ENCODE measurements around the gene NFIX. TPM values are rescaled to one million over a fixed set of nuclear protein-coding genes. Genes with fewer than 3 reads are reported as not detected.

The NFIX gene
- total and polyA plus RNA-seq, 2 of the 13 experiments (the other 11 are each of a cell fraction or from before 2014, with no cell fraction given): 3.4 to 5.4 TPM

GRCh38 chr19:12985049-12985776 is 10.1 kb upstream of the NFIX start (continued):
- TF ChIP-seq, protein P1, sequence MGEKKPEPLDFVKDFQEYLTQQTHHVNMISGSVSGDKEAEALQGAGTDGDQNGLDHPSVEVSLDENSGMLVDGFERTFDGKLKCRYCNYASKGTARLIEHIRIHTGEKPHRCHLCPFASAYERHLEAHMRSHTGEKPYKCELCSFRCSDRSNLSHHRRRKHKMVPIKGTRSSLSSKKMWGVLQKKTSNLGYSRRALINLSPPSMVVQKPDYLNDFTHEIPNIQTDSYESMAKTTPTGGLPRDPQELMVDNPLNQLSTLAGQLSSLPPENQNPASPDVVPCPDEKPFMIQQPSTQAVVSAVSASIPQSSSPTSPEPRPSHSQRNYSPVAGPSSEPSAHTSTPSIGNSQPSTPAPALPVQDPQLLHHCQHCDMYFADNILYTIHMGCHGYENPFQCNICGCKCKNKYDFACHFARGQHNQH (CRISPR knock-in tag; IDR thresholded peaks at IDR 0.05): peak; percentile 61
- peak; percentile 61; the same call in 1 of the 2 replicates for TF ChIP-seq ZNF441 (CRISPR knock-in tag; IDR thresholded peaks at IDR 0.05; ENCODE audit: borderline replicate concordance)
- peak; percentile 46 for TF ChIP-seq CTCF (CRISPR knock-in tag; IDR thresholded peaks at IDR 0.05)
- no peak for TF ChIP-seq ZNF44 (CRISPR knock-in tag; IDR thresholded peaks at IDR 0.05)
- TF ChIP-seq GATAD1 (CRISPR knock-in tag; IDR thresholded peaks at IDR 0.05): peak; percentile 57; the same call in 1 of the 2 replicates
- 0 out of 2 replicates have a peak, but pooled peaks have one; percentile 28 for TF ChIP-seq ZBTB2 (CRISPR knock-in tag; IDR thresholded peaks at IDR 0.05; ENCODE audit: low read depth)
- no peak for TF ChIP-seq PCBP2 (optimal IDR thresholded peaks at IDR 0.05; ENCODE audit: low read depth, low read length, poor library complexity, severe bottlenecking)
- TF ChIP-seq ZNF142 (CRISPR knock-in tag; IDR thresholded peaks at IDR 0.05): 0 out of 2 replicates have a peak, but pooled peaks have one; percentile 5
- TF ChIP-seq, protein P2, sequence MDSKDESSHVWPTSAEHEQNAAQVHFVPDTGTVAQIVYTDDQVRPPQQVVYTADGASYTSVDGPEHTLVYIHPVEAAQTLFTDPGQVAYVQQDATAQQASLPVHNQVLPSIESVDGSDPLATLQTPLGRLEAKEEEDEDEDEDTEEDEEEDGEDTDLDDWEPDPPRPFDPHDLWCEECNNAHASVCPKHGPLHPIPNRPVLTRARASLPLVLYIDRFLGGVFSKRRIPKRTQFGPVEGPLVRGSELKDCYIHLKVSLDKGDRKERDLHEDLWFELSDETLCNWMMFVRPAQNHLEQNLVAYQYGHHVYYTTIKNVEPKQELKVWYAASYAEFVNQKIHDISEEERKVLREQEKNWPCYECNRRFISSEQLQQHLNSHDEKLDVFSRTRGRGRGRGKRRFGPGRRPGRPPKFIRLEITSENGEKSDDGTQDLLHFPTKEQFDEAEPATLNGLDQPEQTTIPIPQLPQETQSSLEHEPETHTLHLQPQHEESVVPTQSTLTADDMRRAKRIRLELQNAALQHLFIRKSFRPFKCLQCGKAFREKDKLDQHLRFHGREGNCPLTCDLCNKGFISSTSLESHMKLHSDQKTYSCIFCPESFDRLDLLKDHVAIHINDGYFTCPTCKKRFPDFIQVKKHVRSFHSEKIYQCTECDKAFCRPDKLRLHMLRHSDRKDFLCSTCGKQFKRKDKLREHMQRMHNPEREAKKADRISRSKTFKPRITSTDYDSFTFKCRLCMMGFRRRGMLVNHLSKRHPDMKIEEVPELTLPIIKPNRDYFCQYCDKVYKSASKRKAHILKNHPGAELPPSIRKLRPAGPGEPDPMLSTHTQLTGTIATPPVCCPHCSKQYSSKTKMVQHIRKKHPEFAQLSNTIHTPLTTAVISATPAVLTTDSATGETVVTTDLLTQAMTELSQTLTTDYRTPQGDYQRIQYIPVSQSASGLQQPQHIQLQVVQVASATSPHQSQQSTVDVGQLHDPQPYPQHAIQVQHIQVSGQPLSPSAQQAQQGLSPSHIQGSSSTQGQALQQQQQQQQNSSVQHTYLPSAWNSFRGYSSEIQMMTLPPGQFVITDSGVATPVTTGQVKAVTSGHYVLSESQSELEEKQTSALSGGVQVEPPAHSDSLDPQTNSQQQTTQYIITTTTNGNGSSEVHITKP (CRISPR knock-in tag; IDR thresholded peaks at IDR 0.05; ENCODE audit: low read depth): peak; percentile 40; the same call in 1 of the 2 replicates
- 0 out of 2 replicates have a peak, but pooled peaks have one; percentile 41 for TF ChIP-seq ZNF414 (CRISPR knock-in tag; IDR thresholded peaks at IDR 0.05)
- TF ChIP-seq ZNF138 (CRISPR knock-in tag; IDR thresholded peaks at IDR 0.05; ENCODE audit: low read depth): 0 out of 2 replicates have a peak, but pooled peaks have one; percentile 49
